GM12873 (cell line): Measurements from ENCODE around the gene PTGER3.

ENCODE experiments used
- TF ChIP-seq, protein P1 (sequence below): IDR thresholded peaks from 2 replicates; pipeline ENCODE4 v1.5.1; 2012; ENCODE audit warnings: low read depth, mild to moderate bottlenecking, moderate library complexity, low read length, control low read depth; ENCODE audit not compliant: insufficient read depth; ENCODE audit errors: missing control alignments

Gene PTGER3

DNA sequence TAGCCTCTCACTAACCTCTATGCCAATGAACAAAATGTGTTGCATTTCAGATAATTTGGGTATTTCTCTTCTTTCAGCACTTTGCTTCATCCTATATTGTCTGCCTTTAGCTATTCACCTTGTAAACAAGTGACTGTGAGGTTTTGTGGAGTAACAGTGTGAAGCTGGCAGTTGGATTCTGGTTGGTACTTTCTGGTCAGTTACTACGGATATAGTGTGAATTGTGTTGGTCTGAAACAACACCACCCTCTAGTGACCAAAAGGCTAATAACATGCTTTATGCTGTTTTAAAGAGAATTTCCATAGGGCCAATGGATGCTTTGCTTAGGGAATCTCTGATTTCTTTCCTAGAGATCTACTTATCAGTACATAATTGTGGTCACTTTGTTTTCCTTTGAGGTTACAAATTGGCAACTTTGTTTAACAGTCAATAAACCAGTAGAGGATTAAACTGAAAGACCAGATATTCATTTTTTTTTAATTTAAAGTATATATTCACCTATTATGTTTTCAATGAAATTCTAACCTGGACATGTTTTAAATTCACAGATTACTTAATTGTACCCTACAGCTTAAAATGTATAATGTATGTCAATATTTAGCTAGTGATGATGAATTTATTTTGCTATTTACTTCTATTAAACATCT lies 2.5 kb upstream of the PTGER3 start:
- TF ChIP-seq, protein P1, sequence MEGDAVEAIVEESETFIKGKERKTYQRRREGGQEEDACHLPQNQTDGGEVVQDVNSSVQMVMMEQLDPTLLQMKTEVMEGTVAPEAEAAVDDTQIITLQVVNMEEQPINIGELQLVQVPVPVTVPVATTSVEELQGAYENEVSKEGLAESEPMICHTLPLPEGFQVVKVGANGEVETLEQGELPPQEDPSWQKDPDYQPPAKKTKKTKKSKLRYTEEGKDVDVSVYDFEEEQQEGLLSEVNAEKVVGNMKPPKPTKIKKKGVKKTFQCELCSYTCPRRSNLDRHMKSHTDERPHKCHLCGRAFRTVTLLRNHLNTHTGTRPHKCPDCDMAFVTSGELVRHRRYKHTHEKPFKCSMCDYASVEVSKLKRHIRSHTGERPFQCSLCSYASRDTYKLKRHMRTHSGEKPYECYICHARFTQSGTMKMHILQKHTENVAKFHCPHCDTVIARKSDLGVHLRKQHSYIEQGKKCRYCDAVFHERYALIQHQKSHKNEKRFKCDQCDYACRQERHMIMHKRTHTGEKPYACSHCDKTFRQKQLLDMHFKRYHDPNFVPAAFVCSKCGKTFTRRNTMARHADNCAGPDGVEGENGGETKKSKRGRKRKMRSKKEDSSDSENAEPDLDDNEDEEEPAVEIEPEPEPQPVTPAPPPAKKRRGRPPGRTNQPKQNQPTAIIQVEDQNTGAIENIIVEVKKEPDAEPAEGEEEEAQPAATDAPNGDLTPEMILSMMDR = peak; percentile 78

GRCh38 chr1:71046891-71047634 lies 553 bp downstream of the PTGER3 start:
- TF ChIP-seq, protein P1 = no peak

DNA sequence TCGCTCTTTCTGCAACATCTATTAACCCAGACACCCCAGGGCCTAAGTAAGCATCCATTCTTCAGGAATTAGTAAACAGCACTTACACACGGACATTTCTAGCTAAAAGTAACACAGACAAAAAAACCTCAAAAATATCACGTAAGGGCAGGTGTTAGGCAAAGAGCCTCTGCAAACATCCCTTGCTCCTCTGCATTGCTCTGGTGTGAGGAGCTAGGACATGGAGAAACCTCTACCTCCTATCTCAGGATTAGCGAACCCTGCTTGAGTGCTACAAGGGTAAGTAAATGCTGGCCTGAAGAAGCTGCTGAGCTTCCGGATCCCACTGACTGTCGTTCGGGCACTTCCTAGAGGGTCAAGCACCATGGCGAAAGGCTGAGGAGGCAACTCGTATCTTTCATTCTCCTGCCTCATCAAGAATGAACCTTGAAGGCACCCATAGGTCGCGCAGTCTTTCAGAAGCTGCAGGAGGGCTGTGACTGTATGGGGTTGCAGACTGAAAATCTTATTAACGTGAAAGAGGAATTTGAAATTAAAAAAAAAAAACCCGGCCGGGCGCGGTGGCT lies 2.1 kb downstream of the PTGER3 start:
- TF ChIP-seq, protein P1 = no peak

DNA sequence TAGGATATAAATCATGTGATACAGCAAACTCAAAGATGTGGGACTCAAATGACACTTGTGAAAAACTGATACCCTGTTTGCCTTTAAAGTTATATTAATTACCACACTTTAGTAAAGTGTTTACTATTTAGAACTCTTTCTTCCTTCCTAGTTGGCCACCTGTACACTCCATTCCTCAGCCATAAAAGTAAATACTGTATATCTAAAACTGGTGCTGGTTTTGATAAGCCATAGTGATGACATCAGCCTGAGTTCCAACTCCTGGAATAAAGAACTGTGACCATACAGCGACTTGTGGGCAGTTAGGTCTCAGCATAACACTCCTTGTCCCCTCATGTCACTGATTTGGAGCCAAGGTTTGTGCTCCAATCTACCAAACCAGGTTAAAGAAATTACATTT lies 2.8 kb downstream of the PTGER3 start:
- TF ChIP-seq, protein P1 = no peak

GRCh38 chr1:71043065-71043464 lies 4.6 kb downstream of the PTGER3 start:
- TF ChIP-seq, protein P1 = no peak

DNA sequence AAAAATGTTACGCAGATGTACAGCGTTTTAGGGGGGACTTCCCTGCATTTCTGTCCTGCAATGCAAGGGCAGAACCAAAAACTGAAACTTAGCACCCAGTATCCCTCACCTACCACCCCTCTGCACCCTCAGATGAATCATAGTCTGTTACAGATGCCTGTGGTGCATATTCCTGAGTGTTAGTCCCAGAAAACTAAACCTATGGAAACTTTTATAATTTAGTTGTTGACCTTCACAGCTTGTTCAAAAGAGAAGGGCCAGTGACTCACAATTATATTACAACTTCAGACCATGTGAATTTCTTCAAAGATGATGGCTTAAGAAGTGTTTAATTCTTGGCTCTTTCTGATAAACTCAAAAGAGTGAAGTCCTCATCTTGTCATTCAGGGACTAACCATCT lies 5.8 kb downstream of the PTGER3 start:
- TF ChIP-seq, protein P1 = no peak

GRCh38 chr1:71039661-71040262 lies 7.9 kb downstream of the PTGER3 start:
- TF ChIP-seq, protein P1 = no peak
